ENCODE measurements around the gene CLEC20A.

CLEC20A gene

DNA sequence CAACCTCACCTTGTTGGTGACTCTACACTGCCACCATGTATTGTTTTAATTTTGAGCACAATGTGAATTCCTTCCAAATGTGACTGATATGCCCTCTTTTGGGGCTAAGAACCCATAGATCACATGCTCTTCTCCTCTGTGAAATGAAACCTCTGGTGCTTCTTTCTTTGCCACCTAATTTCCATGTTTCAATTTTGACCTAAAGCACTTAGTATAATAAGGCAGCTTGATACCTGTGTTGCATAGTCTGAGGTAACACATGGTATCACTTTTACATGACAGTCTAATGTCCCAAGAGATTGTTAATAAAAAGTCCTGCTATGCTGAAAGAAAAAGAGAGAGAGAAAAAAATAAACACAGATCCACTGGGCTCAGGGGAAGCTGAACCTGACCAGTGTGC is 24.2 kb downstream of the CLEC20A start:
- DNase-seq (ENCODE audit: low read depth in 2 of 2) = no peak

DNA sequence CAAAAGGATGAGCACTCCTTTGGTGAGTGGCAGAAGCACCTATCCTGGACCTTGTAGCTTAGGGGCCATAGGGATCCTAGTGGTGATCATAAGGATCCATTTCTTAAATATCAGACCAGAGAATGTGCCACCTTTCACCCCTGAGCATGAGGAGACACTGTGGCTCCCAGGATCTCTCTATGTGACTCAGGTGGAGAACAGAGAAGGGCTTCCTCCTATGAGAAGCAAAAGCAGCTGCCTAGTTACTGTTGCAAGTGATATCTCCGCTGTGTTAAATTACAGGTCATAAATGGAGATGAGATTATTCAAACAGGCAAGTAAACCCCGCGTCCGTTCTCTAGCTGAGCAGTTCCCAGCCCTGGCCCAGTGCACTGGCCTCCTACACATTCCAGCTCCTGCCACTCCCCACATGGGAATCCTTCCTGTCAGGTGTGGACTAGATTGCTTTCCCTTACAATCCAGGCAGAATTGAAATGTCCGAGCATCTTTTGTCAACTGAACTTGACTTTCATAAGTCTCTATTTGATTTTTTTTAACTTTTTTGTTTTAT is 26.3 kb downstream of the CLEC20A start:
- no peak for DNase-seq (ENCODE audit: low read depth in 2 of 2)

DNA sequence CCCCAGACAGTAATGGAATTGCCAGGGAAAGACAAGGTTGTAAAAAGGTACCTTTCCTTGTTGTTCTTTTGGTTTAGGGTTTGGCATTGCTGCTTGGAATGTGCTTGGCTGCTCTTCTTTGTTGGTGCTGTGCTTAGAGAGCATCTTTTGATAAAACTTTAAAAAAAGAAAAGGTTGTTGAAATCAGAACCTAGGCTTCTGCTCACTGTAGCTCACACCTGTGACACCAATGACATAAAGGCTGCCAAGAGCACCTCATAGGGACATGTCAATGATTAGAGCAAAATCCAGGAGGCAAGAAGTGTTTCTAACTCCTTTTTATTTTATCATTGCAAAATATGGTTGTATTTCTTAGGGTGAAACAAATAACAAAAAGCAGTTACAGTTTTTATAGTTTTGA is 28.9 kb downstream of the CLEC20A start:
- no peak for DNase-seq (ENCODE audit: low read depth in 2 of 2)

DNA sequence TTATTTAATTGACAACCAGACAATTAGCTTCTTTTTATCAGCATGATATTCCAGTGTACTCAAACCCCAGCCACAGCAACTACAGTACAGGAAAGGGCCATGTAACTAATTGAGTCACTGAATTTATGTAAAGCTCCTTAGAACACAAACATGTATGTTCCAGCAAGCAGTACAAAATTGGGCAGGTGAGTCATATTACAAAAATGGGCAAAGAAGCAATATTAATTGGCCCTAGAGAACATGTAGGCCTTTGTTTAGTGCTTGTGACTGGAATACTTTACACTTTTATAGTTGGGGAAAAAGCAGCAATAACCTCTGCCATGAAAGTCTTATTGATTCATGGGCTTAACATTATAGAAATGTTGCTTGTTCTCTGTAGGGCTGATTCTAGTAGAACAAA is 31.8 kb downstream of the CLEC20A start:
- DNase-seq (ENCODE audit: low read depth in 2 of 2) = no peak

DNA sequence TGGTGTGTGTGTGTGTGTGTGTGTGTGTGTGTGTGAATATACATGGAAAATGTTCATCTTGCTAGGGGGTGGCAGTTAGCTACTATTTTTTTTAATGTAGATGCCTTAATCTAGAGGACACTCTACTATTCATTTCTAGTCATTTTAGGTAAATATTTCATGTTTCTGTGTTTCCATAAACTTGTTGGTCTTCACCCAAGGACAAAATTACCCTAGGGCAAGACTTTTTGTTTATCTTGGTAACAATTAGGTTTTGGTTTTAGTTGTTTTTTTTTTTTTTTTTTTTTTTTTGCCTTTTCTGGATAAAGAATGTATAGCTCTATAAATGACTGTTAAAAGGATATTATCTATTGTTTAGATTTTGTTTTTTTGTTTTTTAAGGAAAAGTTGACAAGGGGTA is 32.2 kb downstream of the CLEC20A start:
- DNase-seq (ENCODE audit: low read depth in 2 of 2) = no peak

DNA sequence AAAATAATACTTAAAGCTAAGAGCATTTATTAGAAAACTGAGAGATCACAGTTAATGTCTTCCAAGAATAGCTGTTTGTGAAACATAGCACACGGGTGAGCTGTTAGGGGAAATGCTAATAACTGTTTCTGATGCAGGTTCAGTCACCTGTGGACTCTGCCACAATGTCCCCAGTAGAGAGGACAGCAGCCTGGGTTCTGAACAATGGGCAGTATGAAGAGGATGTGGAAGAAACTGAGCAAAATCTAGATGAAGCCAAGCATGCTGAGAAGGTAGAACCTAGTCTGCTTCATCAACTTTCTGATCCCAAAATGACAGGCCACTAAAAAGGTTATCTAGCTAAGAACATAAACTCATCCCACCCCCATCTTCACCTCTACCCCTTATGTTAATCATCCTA is 32.6 kb downstream of the CLEC20A start:
- DNase-seq (ENCODE audit: low read depth in 2 of 2) = no peak

DNA sequence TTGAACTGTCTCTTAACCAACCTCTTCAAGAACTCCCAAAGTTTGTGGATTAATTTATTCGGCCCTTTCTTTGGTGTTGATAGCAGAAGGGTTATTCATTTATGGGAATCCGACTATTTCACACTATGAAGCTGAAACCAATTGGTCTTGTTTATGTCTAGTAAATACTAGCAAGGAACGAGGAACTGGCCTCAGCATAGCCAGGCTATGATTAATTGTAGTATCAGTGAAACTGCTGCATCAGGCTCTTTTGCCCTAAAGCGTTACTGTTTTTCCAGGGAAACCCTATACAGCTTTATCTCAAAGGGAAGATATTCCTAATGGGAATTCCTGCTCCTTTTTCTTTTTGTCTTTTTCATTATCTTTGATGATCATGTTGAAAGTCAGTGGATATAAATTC is 35.1 kb downstream of the CLEC20A start:
- DNase-seq (ENCODE audit: low read depth in 2 of 2) = no peak

DNA sequence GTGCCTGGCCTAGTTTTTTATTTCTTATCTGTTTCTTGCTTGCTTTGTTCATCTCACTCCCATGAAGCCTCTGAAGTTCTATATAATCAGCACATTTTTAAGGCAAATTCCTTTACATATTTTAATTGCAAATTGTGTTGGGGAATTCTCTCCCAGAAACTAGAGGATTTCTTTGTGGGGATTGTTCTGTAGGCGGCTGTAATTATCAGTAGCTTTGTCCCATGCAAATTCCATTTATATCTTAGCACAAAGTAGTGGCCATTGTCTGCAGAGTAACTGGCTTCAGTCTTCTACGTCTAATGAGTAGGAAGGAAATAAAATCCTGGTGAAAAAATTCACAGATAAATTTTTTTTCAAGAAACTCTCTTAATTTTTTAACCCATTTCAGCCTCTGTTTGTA is 35.7 kb downstream of the CLEC20A start:
- no peak for DNase-seq (ENCODE audit: low read depth in 2 of 2)

DNA sequence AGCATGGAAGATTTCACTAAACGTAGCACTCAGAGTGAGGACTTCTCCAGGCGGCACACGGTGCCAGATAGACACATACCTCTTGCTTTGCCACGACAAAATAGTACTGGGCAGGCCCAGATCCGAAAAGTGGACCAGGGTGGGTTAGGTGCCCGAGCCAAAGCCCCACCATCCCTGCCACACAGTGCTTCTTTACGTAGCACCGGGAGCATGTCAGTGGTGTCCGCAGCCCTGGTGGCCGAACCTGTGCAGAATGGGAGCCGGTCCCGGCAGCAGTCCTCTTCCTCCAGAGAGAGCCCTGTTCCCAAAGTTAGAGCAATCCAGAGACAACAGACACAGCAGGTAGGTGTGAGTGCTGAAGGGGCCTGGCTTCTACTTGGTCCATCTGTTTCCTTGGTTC is 38.6 kb downstream of the CLEC20A start:
- DNase-seq (ENCODE audit: low read depth in 2 of 2) = no peak

DNA sequence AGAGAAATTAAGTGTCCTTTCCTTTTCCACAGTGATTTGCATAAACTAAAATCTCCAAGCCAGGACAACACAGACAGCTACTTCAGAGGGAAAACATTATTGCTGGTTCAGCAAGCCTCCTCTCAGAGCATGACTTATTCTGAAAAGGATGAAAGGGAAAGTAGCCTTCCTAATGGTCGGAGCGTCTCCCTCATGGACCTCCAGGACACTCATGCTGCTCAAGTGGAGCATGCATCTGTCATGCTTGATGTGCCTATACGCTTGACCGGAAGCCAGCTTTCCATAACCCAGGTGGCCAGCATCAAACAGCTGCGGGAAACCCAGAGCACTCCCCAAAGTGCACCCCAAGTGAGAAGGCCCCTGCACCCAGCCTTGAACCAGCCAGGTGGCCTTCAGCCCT is 39.1 kb downstream of the CLEC20A start:
- DNase-seq (ENCODE audit: low read depth in 2 of 2) = no peak

DNA sequence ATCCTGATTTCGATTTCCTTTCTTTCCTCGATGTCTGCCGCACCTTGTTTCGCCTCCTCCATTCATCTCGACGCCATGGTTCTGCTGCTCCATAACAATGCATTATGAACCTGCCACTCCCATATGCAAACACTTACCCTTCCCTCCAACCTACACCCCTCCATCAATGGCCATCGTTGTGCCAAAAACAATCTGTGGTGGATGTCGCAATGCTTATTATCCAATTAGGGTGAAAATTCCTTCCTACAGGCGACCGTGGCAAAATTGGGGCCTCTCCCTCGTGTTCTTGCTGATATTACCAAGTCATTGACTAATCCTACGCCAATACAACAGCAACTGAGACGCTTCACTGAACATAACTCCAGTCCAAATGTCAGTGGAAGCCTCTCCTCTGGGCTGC is 40.3 kb downstream of the CLEC20A start:
- DNase-seq (ENCODE audit: low read depth in 2 of 2) = no peak

DNA sequence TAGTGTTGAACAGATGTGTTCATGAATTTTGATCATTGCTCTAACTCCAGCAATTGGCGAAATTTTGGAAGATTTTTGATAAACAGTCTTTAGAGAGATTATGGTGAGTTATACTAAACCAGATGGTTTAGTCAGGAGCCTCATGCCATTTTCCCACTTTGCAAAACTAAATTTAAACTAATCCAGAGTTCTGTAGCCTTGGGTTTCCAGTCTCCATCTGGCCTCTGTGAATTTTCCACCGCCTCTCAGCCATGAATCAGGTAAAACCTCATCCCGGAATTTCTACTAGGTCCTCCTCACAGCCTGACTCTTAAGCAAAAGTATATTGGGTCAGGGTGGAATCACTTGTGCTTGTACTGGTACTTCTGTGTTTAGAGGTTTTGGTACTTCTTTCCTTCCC is 44.8 kb downstream of the CLEC20A start:
- DNase-seq (ENCODE audit: low read depth in 2 of 2) = no peak

DNA sequence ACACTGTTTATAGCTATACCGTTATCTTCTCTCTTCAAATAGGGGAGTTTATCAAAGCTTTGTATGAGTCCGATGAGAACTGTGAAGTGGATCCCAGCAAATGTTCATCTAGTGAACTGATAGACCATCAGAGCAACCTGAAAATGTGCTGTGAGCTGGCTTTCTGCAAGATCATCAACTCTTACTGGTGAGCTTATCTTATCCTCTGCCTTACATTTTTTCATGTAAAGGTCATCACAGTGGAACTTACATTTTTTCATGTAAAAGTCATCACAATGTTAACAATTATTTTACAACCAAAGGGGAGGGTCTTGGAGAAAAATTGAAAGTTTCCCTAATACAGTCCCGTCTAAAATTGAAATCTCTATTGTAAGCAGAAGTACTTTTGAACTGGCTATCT is 45.2 kb downstream of the CLEC20A start:
- no peak for DNase-seq (ENCODE audit: low read depth in 2 of 2)

DNA sequence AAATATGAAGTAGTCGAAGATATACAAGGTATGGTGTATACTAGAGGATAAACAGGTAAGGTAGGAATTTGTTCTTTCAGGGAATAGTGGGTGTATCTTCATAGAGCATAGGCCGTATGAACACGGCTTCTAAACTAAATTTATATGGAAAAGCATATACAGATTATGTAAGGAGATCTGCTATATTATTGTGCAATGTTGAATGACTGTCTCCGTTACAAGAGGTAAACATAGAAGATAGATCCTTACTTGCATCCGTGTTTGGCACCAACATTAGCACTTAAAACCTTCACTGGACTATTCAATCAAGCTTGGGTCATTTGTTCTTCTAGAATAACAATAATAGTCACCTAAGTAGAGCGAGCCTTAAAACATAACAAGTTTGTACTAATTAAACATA is 45.9 kb downstream of the CLEC20A start:
- no peak for DNase-seq (ENCODE audit: low read depth in 2 of 2)

DNA sequence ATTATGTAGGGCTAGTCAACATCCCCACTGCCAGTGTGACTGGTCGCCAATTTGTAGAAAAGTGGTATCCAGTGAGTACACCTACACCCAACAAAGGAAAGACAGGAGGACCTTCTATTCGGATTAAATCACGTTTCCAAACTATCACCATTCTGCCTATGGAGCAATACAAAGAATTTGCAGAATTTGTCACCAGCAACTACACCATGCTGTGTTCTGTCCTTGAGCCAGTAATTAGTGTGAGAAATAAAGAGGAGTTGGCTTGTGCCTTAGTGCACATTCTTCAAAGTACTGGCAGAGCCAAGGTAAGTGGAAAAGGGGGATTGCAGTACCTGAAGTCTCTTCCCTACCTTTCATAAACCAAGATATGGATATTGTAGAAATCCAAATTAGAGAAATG is 53.8 kb downstream of the CLEC20A start:
- no peak for DNase-seq (ENCODE audit: low read depth in 2 of 2)

DNA sequence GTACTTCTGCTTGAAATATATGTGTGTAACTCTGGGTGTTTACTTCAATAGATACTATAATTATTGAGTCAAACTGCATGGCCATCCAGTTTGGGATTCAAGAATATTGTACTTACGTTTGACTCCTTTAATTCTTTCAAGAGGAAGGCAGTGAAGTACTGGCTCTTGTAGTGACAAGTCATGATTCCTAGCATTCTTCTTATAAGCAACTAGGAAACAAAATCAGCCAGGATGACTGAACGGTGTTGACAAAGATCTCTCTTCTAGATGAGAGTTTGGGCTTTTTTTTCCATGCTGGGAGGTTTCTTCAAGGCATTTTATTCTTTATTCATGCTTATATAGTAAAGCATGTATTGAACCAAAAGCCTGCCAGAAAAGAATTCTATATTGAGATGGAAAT is 58.3 kb downstream of the CLEC20A start:
- DNase-seq (ENCODE audit: low read depth in 2 of 2) = no peak

DNA sequence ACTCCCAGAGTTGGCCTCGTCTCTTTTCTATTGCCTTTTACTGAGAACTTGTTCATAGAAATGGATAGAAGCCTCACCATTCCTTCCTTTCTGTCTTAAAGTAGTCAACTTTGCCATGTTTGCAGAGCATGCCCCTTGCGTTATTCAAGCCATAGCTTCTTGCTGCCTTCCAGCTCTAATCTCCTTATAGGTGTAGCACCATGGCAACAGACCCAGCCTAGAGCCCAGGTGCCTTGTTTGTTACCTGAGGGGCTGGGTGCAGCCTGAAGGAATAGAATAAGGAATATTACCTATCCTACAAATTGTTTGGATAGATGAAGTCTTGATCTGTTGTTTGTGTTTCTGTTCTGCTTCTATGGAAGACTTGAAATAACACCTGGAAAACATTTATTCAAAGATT is 59.9 kb downstream of the CLEC20A start:
- DNase-seq (ENCODE audit: low read depth in 2 of 2) = no peak

DNA sequence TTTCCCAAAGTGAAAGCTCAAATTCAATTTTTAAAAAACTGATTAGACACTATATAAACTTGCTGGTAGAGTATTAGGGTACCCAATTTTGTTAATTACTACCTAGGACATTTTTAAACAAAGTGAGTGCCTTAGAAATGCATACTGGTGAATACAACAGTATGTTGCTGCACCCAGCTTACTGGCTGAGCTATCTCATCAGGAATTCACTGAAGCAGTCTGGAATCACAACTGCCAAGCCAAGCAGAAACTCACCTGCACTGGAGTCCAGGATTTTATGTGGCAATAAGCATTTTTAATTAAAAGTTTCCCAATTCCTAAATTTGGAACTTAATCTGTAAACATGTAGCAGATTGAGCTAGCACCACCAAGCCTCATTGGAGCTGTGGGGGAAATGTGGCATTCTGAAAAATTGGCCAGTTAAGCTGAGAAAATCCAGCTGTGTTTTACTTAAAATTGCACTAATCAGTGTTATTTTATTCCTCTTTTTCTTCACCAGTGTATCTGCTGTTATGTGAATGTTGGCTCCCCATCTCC is 61.8 kb downstream of the CLEC20A start:
- DNase-seq (ENCODE audit: low read depth in 2 of 2) = no peak

DNA sequence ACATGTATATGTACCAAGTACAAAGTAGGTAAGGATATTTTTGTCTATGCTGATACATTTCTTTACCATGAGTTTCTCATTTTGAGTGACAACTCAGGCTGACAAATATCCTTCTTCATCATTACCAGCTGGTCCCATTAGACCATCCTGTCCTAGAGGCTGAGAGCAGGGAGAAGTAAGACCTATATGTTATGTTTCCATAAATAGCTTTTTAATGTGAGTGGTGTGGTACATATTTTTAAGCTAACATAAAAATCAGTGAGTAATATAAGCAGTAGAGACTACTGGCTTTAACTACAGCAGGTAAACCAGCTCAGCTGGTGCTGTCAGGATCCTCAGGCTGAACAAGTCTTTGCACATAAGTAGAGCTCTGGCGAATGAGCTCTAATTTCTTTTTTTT is 62.4 kb downstream of the CLEC20A start:
- no peak for DNase-seq (ENCODE audit: low read depth in 2 of 2)

Measured in stimulated activated CD8-positive, alpha-beta memory T cell treated with anti-CD3 and anti-CD28 coated beads, Interleukin-2, amount 100 ng/mL, for 48 hours (primary cell).